Measurements from ENCODE around the gene TUBA4B.

- TF ChIP-seq CTCF (IDR thresholded peaks at IDR 0.05), result no peak
- no peak for TF ChIP-seq POLR2A (IDR thresholded peaks at IDR 0.05)
Measured at GRCh38 chr2:219254590-219255201, 1.7 kb downstream of the TUBA4B start.

Measured in prostate gland (tissue), 2 donors.